Keratinocyte (primary cell): ENCODE results near the gene HDLBP. TPM values are rescaled to one million over a fixed set of nuclear protein-coding genes. Genes with fewer than 3 reads are reported as not detected.

Experiments used
- DNase-seq: peaks from one replicate; pipeline ENCODE4 v3.0.0-alpha.2; 2011; ENCODE audit warnings: low read depth, missing footprints, low spot score
- FAIRE-seq: peaks from 2 replicates; lab custom pipeline; 2011; peaks lifted over from hg19 to GRCh38; lab: Jason Lieb, UNC
- H2AFZ ChIP-seq: 2 replicates; pipeline ENCODE4 v1.6.0; 2012; ENCODE audit warnings: low read length, control low read depth, inconsistent platforms; ENCODE audit not compliant: control insufficient read depth
- H3K27ac ChIP-seq: 2 replicates; pipeline ENCODE4 v1.5.1; 2011; ENCODE audit warnings: low read length; ENCODE audit not compliant: control insufficient read depth, insufficient read depth
- H3K27me3 ChIP-seq: 3 replicates; pipeline ENCODE4 v1.6.0; 2011; ENCODE audit warnings: low read length; ENCODE audit not compliant: control insufficient read depth, insufficient read depth; ENCODE audit errors: extremely low read depth
- H3K36me3 ChIP-seq, 2 experiments: 2 replicates in 1 of 2; 3 replicates in 1 of 2; pipeline ENCODE4 v1.5.1; 2011; ENCODE audit warnings: low read length in 2 of 2, mild to moderate bottlenecking in 1 of 2; ENCODE audit not compliant: control insufficient read depth in 2 of 2, insufficient read depth in 2 of 2; ENCODE audit errors: extremely low read depth in 1 of 2
- H3K4me1 ChIP-seq: 3 replicates; pipeline ENCODE4 v1.5.1; 2011; ENCODE audit warnings: low read length; ENCODE audit not compliant: control insufficient read depth, insufficient read depth; ENCODE audit errors: extremely low read depth
- H3K4me2 ChIP-seq: 3 replicates; pipeline ENCODE4 v1.6.0; 2011; ENCODE audit warnings: low read depth, low read length; ENCODE audit not compliant: control insufficient read depth, insufficient read depth; ENCODE audit errors: extremely low read depth
- H3K4me3 ChIP-seq, 3 experiments: fragments of 200-600 bp in 1 of 3; sonication (generic) in 1 of 3; 2 replicates in 2 of 3; 3 replicates in 1 of 3; pipeline ENCODE4 v1.5.1; 2011 to 2016; ENCODE audit warnings: low read length in 3 of 3, mild to moderate bottlenecking in 3 of 3, control low read depth in 2 of 3, inconsistent platforms in 1 of 3, low read depth in 1 of 3, mixed read lengths in 1 of 3, mixed run types in 1 of 3, moderate library complexity in 1 of 3; ENCODE audit not compliant: control insufficient read depth in 2 of 3, insufficient read depth in 2 of 3; ENCODE audit errors: extremely low read depth in 1 of 3
- H3K79me2 ChIP-seq: 2 replicates; pipeline ENCODE4 v1.6.0; 2012; ENCODE audit warnings: low read length; ENCODE audit not compliant: control insufficient read depth, insufficient read depth
- H3K9ac ChIP-seq: 3 replicates; pipeline ENCODE4 v1.6.0; 2011; ENCODE audit warnings: low read length; ENCODE audit not compliant: control insufficient read depth, insufficient read depth; ENCODE audit errors: extremely low read depth
- H3K9me1 ChIP-seq: 3 replicates; pipeline ENCODE4 v1.6.0; 2011; ENCODE audit warnings: low read length; ENCODE audit not compliant: control insufficient read depth, insufficient read depth; ENCODE audit errors: extremely low read depth
- H3K9me3 ChIP-seq: 2 replicates; pipeline ENCODE4 v1.5.1; 2012; ENCODE audit warnings: low read depth, low read length; ENCODE audit not compliant: control insufficient read depth
- H4K20me1 ChIP-seq: 3 replicates; pipeline ENCODE4 v1.6.0; 2011; ENCODE audit warnings: low read length; ENCODE audit not compliant: control insufficient read depth, insufficient read depth; ENCODE audit errors: extremely low read depth
- EZH2 ChIP-seq: IDR thresholded peaks from one replicate; pipeline ENCODE4 v1.6.1; 2012; ENCODE audit warnings: inconsistent platforms, mild to moderate bottlenecking, low read length, moderate library complexity
- dilution Hi-C: fragments of 300-500 bp; cut with MboI; formaldehyde crosslinking; loops from one replicate; pipeline ENCODE4 v1.7.0; 2020; ENCODE audit warnings: low sequenced_read_pairs; ENCODE audit not compliant: extremely low pct_ligation_motif_present
- polyA plus RNA-seq, 5 experiments: library from polyadenylated mRNA; depleted of rRNA in 3 of 5; stranded (reverse) in 3 of 5; stranded (forward) in 1 of 5; unstranded in 1 of 5; fragments of >200 nt; gene quantifications; 1 replicate in 1 of 5; 2 replicates in 3 of 5; 3 replicates in 1 of 5; pipeline versions ENCODE4 v1.2.1 to v1.2.3, GENCODE V29; 2011 to 2012; ENCODE audit warnings: missing spikeins in 2 of 5, low read depth in 1 of 5, low replicate concordance in 1 of 5
- TF ChIP-seq, protein P1 (sequence below), 3 experiments: IDR thresholded peaks in 1 of 3; conservative IDR thresholded peaks in 1 of 3; optimal IDR thresholded peaks in 1 of 3; 2 replicates in 2 of 3; 3 replicates in 1 of 3; pipeline versions ENCODE3 to v1.5.1; 2011; ENCODE audit warnings: low read length in 3 of 3, mild to moderate bottlenecking in 3 of 3, moderate library complexity in 2 of 3, control low read depth in 1 of 3, inconsistent platforms in 1 of 3; ENCODE audit not compliant: insufficient read depth in 2 of 3; ENCODE audit errors: extremely low read depth in 1 of 3

Gene HDLBP
- polyA plus RNA-seq, 1 donor (not counting 4 experiments of a cell fraction or from before 2014, with no cell fraction given): 289 TPM

- Histone ChIP-seq H3K9ac (no peak overlapping the region), H3K27ac (no peak overlapping the region), H3K9me1 (no peaks in the 10 kb centered on the region), H3K79me2 (no peaks in the 10 kb centered on the region), H4K20me1 (no peaks in the 10 kb centered on the region), H3K9me3 (no peaks in the 10 kb centered on the region), H3K4me1 (no peaks in the 10 kb centered on the region), H3K4me3 (no peak overlapping the region), H3K27me3 (peaks cover 37% of the 10 kb centered on the region), H3K36me3 (no peaks in the 10 kb centered on the region), H2AFZ (no peak overlapping the region), H3K4me2 (no peak overlapping the region)
- FAIRE-seq (no peak), DNase-seq (no peak)
- dilution Hi-C loops: no loop called here
- TF ChIP-seq, protein P1, sequence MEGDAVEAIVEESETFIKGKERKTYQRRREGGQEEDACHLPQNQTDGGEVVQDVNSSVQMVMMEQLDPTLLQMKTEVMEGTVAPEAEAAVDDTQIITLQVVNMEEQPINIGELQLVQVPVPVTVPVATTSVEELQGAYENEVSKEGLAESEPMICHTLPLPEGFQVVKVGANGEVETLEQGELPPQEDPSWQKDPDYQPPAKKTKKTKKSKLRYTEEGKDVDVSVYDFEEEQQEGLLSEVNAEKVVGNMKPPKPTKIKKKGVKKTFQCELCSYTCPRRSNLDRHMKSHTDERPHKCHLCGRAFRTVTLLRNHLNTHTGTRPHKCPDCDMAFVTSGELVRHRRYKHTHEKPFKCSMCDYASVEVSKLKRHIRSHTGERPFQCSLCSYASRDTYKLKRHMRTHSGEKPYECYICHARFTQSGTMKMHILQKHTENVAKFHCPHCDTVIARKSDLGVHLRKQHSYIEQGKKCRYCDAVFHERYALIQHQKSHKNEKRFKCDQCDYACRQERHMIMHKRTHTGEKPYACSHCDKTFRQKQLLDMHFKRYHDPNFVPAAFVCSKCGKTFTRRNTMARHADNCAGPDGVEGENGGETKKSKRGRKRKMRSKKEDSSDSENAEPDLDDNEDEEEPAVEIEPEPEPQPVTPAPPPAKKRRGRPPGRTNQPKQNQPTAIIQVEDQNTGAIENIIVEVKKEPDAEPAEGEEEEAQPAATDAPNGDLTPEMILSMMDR (optimal IDR thresholded peaks at IDR 0.05 in 1 of 3, IDR thresholded peaks at IDR 0.05 in 1 of 3, conservative IDR thresholded peaks at IDR 0.05 in 1 of 3; ENCODE audit: extremely low read depth in 1 of 3, insufficient read depth in 2 of 3, low read length in 3 of 3): no peak
- no peak for TF ChIP-seq EZH2
These were observed 124.4 kb downstream of the HDLBP start for GRCh38 chr2:241191081-241191480.

DNA sequence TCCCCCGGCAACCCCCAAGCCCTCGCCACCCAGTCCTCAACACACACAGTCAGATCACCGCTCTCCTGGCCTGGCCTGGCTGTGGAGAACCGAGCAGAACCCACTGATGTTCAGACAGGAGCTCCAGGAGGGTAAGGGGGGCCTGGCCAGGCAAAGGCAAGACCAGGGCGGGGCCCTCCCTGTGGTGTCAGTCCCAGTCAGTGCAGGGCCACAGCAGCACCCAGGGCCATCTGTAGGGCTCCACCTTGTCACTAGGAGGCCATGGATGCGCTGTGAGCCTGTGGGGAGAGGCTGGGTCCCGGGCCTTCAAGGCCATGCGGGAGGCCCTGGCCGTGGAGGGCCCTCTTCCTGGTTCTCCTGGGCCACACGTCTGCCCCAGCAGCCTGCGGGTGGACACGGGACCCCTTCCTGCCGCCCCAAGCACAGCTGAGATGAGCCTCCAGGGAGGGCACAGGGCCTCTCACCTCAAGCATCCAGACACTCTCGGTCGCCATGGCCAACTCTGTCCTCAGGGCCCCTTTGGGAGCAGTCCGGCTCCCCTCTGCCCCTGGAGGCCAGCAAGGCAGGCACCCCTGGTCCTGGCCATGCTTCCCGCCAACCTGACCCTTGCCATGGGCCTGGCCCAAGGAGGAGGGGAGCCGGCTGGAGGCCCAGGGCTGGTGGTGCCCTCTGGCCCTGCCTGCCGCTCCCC lies 125.0 kb downstream of the HDLBP start:
- Histone ChIP-seq H3K4me3 (no peak overlapping the region), H3K9ac (no peak overlapping the region), H3K4me2 (no peak overlapping the region), H3K4me1 (no peaks in the 10 kb centered on the region), H3K9me3 (no peaks in the 10 kb centered on the region), H3K9me1 (no peaks in the 10 kb centered on the region), H4K20me1 (no peaks in the 10 kb centered on the region), H3K27me3 (peaks cover 33% of the 10 kb centered on the region), H3K27ac (no peak overlapping the region), H2AFZ (no peak overlapping the region), H3K36me3 (no peaks in the 10 kb centered on the region), H3K79me2 (no peaks in the 10 kb centered on the region)
- no peak for FAIRE-seq
- no peak for DNase-seq
- TF ChIP-seq, protein P1 (optimal IDR thresholded peaks at IDR 0.05 in 1 of 3, IDR thresholded peaks at IDR 0.05 in 1 of 3, conservative IDR thresholded peaks at IDR 0.05 in 1 of 3; ENCODE audit: extremely low read depth in 1 of 3, insufficient read depth in 2 of 3, low read length in 3 of 3): no peak
- TF ChIP-seq EZH2: no peak
- dilution Hi-C loops: no loop called here
